CD1c-positive myeloid dendritic cell (primary cell): Measurements from ENCODE around the gene EXOC6.
"Not testable (repeated sequence)": the region's sequence is repeated elsewhere in the genome, so short reads cannot be mapped to it uniquely, and the experiment has no call there.

Source experiments
- DNase-seq: peaks from one replicate; pipeline ENCODE4 v3.0.0-alpha.2; 2016; ENCODE audit errors: extremely low spot score

The EXOC6 gene

GRCh38 chr10:92938841-92939240 lies 90.5 kb downstream of the EXOC6 start:
- no peak for DNase-seq

DNA sequence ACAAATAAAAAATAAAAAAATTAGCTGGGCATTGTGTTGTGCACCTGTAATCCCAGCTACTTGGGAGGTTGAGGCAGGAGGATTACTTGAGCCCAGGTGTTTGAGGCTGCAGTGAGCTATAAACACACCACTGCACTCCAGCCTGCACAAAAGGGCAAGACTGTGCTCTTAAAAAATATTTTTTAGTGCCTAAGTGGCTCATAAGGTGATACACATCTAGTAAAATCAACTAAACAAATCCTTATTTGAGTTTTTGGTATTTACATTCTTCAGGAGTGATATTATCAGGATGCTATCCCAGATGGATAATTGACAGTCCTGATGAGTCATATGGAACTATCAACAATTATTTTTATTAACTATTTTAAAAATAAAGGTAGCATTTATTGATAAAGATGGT lies 93.9 kb downstream of the EXOC6 start:
- DNase-seq: no peak

DNA sequence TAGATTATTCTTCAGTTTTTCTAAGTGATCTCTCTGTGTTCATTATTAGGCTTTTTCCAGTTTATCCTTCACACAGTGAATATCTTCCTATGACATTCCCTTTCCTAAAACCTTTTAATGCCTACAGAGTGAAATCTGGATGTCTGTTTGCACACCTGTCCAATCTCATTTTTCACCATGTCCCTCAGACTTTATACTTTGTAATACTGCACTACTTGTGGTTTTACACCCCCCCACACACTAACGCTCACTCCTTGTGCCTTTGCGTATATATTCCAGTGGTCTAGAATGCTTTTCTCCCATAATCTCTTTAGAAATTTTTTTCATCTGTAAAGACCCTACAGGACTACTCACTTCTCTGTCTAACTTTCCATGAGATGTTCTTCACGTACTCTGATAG lies 98.2 kb downstream of the EXOC6 start:
- no peak for DNase-seq

GRCh38 chr10:92952573-92952972 lies 104.3 kb downstream of the EXOC6 start:
- DNase-seq: not testable (repeated sequence)

DNA sequence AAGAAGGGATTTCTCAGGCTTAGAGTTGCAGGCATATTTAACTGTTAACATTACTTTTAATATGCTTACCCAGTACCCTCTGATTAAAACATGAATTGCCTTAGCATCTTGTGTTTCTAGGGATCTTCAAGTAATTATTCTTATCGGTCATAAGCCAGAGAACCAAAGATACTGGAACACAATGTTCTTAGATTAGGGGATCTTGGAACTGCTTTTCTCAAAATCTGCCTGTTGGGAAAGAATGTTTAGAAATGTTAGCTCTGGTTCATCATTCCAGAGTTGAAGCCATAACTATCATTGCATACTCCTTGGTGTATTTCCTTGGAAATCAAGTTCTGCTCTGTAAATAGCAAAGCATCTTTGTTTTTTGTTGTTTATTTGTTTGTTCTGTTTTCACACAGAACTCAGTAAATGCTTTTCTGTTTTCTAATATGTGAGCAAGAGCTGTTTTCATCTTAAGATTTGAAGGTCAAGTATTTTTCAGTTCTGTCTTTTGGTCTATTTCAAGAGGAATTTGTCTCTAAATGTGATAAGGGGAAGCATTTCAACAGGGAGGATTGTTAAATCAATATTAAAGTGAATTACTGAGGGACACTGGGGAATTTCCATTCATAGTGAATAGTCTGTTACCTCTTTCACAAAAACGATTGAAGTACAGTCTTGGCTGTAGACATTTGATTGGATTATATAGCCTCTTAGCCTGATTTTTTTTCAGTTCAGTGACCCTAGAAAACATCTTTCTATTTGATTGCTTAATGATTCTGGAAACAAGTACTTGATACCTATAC lies 109.1 kb downstream of the EXOC6 start:
- DNase-seq: no peak

- DNase-seq: no peak
Observed at GRCh38 chr10:92961638-92962037, 113.3 kb downstream of the EXOC6 start.

DNA sequence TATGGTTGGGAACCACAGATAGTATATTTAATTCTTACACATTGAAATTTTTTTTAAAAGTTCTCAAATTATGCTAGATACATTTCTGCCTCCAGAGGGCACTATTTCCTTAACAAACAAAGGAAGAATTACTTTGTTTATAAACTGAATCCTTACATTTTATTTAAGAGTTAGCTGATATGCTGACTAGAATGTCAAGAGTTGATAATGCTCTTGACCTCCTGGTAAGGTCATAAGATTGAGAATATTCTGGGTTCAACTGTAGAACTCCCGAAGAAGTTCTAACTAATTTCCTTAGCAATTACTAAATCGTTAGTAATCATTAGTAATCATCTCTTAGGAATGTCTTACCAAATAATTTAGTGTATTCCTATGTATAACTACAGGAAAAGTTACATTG lies 117.0 kb downstream of the EXOC6 start:
- peak; percentile 45 for DNase-seq

- no peak for DNase-seq
Observed at GRCh38 chr10:92967641-92968040, 119.3 kb downstream of the EXOC6 start.

DNA sequence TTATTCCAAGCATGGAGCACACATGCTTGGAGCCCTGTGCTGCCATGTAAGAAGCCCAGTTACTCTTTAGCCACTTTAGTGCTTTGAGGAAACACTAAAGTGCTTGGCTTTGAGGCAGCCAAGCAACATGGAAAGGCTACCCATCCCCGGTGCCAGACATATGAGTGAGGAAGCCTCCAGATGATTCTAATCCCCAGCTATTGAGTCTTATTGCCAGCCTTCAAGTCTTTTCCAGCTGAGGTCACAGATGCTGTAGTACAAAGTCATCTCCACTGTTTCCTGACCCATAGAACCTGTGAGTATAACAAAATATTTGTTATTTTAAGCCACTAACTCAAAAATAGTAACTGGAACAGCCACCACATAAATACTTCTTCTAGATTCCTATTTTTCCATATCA lies 120.8 kb downstream of the EXOC6 start:
- DNase-seq: no peak

GRCh38 chr10:92970301-92971070 lies 122.2 kb downstream of the EXOC6 start:
- DNase-seq: no peak

GRCh38 chr10:92972066-92972870 lies 123.9 kb downstream of the EXOC6 start:
- peak; percentile 37 for DNase-seq

- DNase-seq: no peak
Observed at GRCh38 chr10:92972886-92973285, 124.6 kb downstream of the EXOC6 start.

GRCh38 chr10:92976278-92976677 lies 128.0 kb downstream of the EXOC6 start:
- not testable (repeated sequence) for DNase-seq

GRCh38 chr10:92989250-92989649 lies 140.9 kb downstream of the EXOC6 start:
- DNase-seq: no peak

GRCh38 chr10:92990615-92991014 lies 142.3 kb downstream of the EXOC6 start:
- DNase-seq: no peak

GRCh38 chr10:92991513-92991912 lies 143.2 kb downstream of the EXOC6 start:
- DNase-seq: no peak

DNA sequence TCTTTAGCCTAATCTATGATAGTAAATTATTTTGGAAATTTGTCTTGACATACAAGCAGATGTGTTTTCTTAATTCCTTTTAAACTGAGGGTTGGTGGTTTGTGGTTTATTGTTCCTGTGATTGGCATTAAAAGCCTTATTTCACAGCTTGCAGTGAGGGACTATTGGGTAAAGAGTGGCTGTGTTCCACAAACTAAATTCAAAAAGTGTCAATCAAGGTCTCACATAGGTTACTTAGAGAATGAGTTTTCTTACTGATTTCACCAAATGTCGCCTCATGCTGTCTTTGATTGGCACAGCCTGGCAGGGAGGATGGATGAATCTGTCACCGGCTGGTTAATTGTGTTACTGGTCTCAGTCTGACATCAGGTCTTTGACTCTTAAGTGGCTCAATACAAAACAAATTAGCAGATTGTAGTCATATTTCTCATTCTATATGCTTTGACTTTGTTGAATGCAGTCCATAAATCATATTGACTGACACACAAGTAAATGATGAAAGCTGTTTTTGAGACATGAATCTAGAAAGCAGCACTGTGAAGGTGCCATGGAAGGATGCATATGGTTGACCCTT lies 145.5 kb downstream of the EXOC6 start:
- no peak for DNase-seq

- no peak for DNase-seq
Observed at GRCh38 chr10:92995509-92995908, 147.2 kb downstream of the EXOC6 start.

GRCh38 chr10:92997620-92998019 lies 149.3 kb downstream of the EXOC6 start:
- no peak for DNase-seq

DNA sequence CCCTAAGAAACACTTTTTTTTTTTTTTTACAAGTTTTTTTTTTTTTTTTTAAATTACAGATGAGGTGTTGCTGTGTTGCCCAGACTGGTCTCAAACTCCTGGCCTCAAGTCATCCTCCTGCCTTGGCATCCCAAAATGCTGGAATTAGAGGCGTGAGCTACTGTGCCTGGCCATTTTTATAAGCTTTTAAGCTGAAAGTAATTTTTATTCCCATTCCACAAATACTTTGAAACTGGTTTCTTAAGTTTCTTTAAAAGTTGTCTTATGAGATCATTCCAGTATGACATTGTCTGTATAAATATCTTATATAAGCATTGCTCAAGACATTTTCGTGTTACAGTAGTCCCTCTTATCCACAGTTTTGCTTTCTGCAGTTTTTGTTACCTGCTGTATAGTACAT lies 150.9 kb downstream of the EXOC6 start:
- DNase-seq: no peak

DNA sequence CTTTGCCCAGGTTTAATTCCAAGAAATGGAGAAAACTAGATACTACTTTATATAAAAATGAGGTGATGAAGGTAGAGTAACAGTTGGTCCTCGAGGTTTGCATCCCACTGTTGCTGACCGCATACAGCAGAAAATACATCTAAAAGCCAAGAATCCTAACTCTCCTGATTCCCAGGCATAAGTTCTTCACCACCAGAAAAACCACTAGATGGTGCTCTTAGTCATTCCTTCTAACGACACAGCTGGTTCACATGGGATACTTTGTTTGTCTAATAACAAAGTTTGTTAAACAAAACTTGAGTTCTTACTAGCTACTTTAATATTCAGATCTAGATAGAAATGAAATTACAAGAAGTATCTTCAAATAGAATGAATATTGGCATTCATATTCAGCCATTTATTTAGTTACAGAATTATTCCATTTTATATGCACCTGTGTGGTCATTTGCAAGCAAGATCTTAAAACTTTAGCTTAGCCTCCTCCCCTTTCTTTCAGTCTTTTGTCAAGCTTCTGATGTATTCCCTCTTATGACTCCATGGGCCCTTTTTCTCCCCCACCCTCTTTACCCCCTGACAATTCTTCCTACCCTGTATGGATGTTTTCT lies 158.2 kb downstream of the EXOC6 start:
- peak; percentile 31 for DNase-seq

- DNase-seq: no peak
Observed at GRCh38 chr10:93015722-93016121, 167.4 kb downstream of the EXOC6 start.
